ENCODE data around the gene RPL39.
"Not testable (repeated sequence)": the region's sequence is repeated elsewhere in the genome, so short reads cannot be mapped to it uniquely, and the experiment has no call there.

Gene RPL39

DNA sequence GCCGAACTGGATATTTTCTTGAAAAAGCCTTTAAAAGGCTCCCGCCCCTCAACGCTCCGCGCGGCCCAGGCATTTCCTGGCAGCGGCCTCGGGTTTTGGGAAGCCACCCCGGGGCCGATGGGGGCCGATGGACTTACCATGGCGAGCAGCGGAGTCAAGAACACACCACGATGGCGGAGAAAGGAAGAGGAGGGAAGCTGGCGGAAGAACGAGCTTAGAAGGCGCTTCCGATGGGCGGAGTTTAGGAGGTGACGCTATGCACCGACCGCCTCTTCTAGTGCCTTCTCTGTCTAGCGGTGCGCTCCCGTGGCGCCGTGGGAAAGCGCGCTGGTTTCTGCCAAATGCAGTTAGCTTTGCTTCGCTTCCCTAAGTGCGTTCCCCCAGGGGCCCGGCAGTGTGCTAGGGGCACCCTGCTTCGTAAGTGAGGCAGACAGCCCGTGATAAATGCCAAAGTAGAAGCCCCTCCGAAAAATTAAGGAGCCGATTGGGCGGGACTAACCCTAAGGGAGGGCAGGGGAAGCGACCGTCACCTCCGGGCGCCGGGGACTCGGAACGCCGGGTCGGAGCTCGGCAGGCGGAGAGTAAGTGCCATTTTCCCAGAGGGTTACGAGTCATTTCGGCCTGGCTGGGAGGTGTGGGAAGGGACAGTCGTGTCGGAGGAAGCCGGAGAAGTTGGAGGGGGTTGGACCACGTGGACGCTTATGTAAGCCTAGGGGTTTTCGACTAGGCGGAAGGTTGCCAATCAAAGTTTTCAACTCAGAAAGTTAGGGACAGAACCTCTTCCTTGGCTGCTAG lies at the start of gene RPL39:
Gene RPL39, minus strand, starts transcription at position 194 of the 795 bp plus-strand sequence. Its CDS starts 54 bp downstream, at position 140.
- DNase-seq: peak; percentile 88

DNA sequence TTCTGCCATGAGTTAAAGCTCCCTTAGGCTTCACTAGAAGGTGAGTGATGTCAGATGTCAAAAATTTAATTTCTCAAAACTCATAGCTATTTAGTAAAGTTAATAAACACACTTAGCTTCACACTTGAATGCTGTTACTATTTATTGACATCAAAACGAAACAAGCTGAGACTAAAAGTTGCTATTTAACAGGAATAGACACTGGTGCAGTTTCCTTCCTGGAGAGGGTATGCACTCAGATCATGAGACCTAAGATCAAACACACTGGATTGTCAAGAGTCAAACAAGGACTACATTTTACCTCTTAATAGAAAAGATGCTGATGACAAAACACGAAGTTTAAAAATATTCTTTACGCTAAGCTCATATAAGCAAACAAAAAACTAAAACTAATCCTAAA lies 42.5 kb upstream of the RPL39 start:
- DNase-seq: no peak

DNA sequence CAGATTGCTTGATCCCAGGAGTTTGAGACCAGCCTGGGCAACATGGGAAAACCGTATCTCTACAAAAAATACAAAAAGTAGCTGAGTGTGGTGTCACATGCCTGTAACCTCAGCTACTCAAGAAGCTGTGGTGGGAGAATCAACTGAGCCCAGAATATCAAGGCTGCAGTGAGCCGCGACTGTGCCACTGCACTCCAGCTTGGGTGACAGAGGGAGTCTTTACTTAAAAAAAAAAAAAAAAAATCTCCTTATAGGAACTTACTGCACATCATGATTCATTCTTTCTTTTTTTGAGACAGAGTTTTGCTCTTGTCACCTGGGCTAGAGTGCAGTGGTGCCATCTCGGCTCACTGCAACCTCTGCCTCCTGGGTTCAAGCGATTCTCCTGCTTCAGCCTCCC lies 37.0 kb upstream of the RPL39 start:
- no peak for DNase-seq

DNA sequence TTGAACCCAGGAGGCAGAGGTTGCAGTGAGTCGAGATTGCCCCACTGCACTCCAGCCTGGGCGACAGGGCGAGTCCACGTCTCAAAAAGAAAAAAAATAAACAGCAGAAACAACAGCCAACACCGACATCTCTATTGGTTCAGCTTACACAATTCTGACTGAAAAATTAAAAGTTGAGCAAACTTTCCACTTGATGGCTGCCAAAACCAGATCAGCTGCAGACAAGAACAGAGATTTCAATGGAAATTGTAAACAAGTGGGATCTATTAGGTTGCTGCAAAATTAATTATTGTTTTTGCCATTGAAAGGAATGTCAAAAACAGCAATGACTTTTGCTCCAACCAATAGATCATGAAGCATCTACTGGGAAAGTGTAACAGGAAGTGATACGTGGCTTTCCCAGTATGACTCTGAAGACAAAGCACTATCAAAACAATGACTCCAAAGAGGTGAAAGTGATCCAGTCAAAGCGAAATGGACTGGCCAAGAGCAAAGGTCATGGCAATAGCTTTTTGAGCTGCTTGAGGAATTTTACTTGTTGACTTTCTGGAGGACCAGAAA lies 35.0 kb upstream of the RPL39 start:
- no peak for DNase-seq

DNA sequence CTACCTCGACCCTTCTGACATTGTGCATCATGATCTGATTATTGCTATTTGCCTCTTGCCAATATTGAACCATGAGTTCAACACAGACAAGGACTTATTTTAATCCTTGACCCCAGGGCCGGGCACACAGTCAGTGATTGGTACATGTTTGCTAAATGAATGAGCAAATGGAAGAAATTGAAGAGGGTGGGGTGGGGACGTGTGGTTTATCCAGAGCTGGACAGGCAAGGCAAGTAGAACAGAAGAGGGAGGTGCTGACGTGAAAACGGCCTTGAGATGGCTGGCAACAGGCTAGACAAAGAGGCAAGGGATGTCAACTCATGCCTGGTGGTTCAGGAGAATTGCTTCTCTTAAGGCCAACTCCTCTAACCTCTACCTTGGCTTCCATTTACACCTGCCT lies 32.8 kb upstream of the RPL39 start:
- DNase-seq: not testable (repeated sequence)

DNA sequence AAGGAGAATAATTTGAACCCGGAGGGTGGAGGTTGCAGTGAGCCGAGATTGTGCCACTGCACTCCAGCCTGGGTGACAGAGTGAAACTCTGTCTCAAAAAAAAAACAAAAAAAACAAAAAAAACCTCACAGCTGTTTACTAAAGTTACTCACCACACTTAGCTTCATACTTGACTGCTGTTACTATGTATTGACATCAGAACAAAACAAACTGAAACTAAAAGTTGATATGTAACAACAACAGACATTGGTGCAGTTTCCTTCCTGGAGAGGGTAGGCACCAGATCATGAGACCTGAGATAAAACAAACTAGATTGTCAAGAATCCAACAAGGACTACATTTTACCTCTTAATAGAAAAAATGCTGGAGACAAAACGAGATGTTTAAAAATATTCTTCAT lies 30.3 kb upstream of the RPL39 start:
- DNase-seq: not testable (repeated sequence)

DNA sequence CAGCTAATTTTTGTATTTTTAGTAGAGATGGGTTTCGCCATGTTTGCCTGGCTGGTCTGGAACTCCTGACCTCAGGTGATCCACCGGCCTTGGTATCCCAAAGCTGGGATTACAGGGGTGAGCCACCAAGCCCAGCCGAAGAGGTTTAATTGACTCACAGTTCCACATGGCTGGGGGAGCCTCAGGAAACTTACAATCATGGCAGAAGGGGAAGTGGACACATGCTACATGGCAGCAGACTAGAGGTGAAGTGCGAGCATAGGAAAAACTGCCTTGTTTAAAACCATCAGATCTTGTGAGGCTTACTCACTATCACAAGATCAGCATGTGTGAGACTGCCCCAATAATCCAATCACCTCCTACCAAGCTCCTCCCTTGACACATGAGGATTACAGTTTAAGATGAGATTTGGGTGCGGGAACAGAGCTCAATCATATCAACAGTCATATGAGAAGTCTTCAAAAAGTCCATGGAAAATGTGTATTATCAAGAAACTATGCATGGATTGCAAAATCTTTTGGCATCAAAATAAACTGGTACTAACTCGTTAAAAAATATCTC lies 25.8 kb upstream of the RPL39 start:
- no peak for DNase-seq

DNA sequence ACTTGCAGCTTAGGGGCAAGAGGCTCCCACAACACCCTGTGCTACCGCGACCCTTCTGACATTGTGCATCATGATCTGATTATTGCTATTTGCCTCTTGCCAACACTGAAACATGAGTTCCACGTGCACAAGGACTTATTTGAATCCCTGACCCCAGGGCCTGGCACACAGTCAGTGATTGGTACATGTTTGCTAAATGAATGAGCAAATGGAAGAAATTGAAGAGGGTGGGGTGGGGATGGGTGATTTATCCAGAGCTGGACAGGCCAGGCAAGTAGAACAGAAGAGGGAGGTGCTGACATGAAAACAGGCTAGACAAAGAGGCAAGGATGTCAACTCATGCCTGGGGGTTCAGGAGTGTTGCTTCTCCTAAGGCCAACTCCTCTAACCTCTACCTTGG lies 24.9 kb upstream of the RPL39 start:
- DNase-seq: no peak

DNA sequence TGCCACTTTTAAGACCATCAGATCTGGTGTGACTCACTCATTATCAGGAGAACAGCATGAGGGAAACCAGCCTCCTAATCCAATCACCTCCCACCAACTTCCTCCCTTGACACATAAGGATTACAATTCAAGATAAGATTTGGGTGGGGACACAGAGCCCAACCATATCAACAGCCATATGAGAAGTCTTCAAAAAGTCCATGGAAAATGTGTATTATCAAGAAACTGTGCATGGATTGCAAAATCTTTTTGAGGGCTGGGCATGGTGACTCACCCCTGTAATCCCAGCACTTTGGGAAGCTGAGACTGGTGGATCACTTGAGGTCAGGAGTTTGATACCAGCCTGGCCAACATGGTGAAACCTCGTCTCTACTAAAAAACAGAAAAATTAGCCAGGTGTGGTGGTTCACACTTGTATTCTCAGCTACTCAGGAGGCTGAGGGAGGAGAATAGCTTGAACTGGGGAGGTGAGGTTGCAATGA lies 17.8 kb upstream of the RPL39 start:
- DNase-seq: no peak

DNA sequence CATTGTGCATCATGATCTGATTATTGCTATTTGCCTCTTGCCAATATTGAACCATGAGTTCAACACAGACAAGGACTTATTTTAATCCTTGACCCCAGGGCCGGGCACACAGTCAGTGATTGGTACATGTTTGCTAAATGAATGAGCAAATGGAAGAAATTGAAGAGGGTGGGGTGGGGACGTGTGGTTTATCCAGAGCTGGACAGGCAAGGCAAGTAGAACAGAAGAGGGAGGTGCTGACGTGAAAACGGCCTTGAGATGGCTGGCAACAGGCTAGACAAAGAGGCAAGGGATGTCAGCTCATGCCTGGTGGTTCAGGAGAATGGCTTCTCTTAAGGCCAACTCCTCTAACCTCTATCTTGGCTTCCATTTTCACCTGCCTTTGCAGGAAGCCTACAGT lies 17.0 kb upstream of the RPL39 start:
- DNase-seq: not testable (repeated sequence)

DNA sequence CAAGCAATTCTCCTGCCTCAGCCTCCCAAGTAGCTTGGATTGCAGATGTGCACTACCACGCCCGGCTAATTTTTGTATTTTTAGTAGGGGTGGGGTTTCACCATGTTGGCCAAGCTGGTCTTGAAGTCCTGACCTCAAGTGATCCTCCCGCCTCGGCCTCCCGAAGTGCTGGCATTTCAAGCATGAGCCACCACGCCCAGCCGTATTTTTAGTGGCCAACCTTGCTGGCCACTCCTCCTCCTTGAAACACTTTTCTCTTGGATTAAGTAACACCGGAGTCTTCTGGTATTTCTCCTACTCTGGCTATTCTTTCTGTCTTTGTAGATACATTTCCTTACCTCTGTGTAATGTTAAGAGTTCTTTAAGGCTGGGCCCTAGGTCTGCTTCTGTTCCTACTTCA lies 11.1 kb upstream of the RPL39 start:
- DNase-seq: no peak

DNA sequence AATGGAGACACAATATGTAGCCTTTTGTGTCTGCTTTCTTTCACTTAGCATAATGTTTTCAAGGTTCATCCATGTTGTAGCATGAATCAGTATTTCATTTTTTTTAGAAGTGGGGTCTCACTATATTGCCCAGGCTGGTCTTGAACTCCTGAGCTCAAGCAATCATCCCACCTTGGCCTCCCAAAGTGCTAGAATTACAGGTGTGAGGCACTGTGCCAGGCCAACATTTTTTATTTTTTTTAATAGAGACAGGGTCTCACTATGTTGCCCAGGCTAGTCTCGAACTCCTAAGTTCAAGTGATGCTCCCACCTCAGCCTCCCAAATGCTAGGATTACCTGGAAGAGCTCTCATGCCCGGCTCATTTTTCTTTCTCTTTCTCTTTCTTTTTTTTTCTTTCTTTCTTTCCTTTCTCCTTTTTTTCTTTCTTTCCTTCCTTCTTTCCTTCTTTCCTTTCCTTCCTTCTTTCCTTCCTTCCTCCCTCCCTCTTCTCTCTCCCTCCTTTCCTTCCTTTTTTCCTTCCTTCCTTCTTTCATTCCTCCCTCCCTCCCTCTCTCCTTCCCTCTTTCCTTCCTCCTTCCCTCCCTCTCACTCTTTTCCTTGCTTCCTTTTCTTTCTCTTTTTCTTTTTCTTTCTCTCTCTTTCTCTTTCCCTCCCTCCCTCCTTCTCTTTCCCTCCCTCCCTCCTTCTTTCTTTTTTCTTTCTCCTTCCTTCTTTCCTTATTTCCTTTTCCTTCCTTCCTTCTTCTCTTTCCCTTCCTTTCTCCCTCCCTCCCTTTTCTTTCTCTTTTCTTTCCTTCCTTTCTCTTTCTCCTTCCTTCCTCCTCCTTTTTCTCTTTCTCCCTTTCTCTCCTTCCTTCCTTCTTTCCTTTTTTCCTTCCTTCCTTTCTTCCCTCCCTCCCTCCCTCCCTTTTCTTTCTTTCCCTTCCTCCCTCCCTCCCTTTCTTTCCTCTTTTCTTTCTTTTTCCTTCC lies 10.1 kb upstream of the RPL39 start:
- no peak for DNase-seq

DNA sequence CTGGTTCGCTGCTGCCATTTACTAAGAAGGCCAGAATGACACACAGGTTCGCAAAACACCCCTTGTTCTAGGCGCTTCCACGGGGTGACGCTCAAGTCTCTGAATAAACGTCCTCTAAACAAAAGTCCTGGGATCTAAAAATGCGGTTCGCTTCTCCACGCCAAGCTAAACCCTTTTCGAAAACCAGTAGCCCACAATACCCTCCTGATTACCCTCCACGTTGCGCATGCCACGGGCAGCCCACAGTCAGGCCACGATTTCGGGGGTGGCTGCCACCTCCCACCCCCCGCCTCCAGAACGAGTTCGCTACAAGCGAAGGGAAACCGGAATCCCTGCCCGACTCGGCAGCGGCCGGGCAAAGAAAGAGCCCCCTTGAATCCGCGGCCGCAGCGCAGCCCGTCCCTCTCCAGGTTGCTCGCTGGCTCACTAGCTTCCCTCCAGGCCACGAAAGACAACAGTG lies 423 bp downstream of the RPL39 start:
- DNase-seq: peak; percentile 56

DNA sequence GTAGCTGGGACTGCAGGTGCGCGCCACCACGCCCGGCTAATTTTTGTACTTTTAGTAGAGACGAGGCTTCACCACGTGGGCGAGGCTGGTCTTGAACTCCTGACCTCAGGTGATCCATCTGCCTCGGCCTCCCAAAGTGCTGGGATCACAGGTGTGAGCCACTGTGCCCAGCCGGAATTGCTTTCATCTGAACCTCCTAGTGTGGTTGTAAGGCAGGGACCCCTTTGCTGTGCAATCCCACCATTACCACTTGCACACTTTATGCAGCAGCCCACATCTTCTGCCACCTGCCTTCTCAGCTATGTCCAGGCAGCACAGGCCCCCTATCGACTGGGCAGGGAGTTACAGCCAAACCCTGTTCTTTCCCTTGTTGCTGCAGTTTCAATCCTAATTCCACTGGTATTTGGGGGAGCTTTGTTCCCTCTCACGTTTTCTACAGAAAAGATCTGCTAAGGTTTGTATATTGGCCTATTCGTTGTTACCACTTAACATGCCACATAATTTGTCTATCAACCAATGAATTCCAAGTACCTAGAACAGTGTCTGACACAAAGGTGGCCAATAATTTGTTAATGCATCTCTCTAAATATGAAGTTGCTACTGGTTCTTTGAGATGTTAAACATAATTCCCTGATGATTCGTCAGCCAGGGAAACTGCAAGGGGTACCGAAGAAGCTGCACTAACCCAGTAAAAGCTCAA lies 6.5 kb downstream of the RPL39 start:
- peak; percentile 49 for DNase-seq

DNA sequence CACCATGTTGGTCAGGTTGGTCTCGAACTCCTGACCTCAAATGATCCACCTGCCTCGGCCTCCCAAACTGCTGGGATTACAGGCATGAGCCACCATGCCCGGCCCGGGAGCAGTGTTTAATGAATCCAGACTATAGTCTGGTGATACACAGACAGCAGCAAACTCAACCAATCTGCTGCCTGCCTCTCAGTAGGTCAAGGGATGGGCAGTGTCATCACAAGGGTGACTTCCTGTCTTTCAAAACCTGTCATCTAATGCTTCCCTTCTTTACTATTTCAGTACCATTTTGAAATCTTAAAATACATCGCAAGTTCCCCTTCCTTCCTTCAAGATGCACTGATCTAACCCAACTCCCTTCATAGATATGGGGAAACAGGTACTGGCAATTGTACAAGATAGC lies 8.4 kb downstream of the RPL39 start:
- DNase-seq: peak; percentile 51

DNA sequence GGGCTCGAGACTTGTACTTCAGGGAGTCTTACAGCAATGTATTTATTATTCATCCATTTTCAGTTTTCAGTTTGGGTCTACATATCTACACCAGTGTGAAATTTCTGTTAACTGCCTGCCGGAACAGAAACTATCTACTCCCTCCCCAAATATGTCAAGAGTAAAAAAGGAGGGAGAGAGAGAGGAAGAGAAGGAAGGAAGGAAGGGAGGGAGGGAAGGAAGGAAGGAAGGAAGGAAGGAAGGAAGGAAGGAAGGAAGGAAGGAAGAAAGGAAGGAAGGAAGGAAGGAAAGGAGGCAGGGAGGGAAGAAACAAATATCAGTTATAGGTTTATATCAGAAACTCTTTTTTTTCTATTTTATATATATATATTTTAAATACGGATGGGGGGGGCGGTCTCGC lies 12.6 kb downstream of the RPL39 start:
- no peak for DNase-seq

DNA sequence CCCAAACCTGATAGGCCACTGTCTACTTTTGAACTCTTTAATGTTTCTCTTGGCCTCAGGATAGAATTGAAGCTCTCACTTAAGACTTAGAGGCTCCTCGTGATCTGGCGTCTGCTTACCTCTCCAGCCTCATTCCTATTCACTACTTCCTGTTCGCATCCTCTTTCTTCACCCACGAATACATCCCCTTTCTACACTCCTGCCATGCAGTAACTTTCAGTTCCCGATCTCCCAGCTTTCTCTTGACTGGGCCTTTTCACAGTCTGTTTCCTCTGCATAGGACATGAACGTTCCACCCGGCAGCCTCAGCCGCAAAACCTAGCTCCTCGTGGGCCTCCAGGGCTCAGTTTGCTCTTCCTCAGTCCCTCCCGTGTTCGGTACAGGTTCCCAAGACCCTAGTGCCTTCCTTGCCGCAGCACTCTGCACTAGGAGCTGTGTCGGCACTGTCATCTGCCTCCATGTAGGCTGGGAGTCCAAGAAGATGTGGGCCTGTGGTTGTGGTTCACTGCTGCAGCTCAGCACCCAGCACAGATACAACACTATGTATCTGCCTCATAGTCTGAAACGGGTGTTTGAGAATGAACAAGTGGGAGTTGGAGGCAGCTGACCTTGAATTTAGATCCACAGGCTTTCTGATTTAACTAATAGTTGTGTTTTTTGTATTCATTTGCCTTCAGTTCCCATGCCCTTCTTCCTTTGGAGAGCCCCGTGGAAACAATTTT lies 15.8 kb downstream of the RPL39 start:
- no peak for DNase-seq

DNA sequence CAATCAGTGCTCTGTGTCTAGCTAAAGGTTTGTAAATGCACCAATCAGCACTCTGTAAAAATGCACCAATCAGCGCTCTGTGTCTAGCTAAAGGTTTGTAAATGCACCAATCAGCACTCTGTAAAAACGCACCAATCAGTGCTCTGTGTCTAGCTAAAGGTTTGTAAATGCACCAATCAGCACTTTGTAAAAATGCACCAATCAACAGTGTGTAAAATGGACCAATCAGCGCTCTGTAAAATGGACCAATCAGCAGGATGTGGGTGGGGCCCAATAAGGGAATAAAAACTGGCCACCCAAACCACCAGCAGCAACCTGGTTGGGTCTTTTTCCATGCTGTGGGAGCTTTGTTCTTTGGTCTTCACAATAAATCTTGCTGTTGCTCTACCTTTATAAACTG lies 22.0 kb downstream of the RPL39 start:
- not testable (repeated sequence) for DNase-seq

DNA sequence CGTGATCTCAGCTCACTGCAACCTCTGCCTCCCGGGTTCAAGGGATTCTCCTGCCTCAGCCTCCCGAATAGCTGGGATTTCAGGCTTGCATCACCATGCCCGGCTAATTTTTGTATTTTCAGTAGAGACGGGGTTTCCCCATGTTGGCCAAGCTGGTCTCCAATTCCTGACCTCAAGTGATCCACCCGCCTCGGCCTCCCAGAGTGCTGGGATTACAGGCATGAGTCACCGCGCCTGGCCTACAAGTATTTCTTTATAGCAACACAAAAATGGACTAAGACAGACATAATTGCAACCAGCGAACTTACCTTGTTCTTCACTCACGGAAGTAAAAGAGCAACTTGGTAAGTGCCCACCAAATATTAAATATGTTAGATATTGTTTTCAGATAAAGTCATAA lies 23.0 kb downstream of the RPL39 start:
- not testable (repeated sequence) for DNase-seq

DNA sequence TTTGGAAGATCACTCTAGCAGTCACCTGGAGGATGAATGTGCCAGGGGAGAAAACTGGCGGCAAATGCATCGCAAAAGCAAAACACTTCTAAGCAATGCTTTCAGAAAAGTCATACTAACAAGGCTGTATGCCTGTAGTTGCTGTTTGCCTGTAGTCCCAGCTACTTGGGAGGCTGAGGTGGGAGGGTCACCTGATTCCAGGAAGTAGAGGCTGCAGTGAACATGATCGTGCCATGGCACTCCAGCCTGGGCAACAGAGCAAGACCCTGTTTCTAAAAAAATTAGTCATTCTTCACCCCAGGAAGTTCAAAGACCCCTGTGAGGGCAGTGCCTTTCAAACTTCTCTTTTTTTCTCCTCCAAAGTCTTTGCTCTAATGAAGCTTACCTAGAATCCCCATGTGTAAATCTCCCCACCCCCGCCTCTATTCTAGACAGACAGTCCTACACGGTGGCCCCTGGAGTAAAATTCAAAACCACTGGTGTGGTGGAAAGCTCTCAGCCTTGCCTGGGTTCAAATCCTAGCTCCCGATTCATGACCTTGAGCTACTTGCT lies 27.5 kb downstream of the RPL39 start:
- no peak for DNase-seq

DNA sequence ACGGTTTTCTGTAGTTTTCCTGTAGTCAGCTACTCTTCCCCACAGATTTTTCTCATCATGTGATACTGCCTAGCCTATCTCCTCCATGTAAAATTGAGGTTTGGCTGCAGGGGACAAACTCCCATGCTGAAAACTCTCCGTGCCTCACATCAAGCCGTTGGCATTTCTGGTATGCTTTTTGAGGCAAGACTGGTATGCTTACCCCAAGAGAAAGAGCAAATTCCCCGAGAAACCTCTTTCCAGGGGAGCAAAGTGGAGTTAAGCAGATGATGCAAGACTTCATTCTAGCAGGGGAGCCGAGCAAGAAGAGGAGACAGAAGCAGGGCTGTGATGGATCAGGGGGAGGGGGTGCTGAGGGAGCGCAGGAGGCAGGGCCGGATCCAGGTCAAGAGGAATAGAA lies 28.2 kb downstream of the RPL39 start:
- no peak for DNase-seq

Measured in CD4-positive, alpha-beta T cell treated with Interleukin-15 for 1 hour (primary cell).